PC-3 (cell line): ENCODE data around the gene CELA1. TPM values are rescaled to one million over a fixed set of nuclear protein-coding genes. Genes with fewer than 3 reads are reported as not detected.

Experiments used
- ATAC-seq: fragments of 200-7000 bp; cut with Tn5 transposase; 2 replicates; pipeline ENCODE4 v1.9.1; 2020; ENCODE audit warnings: mild to moderate bottlenecking, moderate library complexity
- BruUV-seq: library from RNA; stranded (reverse); fragments of 400-500 nt; replicated peaks from 2 replicates; lab custom pipeline; 2021; lab: Mats Ljungman, UMichigan
- CTCF ChIA-PET: fragments of 300-600 bp; sonication (Branson Sonifier 250); formaldehyde crosslinking; loops from one replicate; lab custom pipeline; 2022; ENCODE audit warnings: antibody characterized with exemption; lab: Charles Lee
- POLR2A ChIA-PET: fragments of 300-600 bp; sonication (Branson Sonifier 250); formaldehyde crosslinking; loops from one replicate; lab custom pipeline; 2022; ENCODE audit warnings: antibody characterized with exemption; ENCODE audit not compliant: unreplicated experiment; lab: Charles Lee
- DNase-seq: peaks from one replicate; pipeline ENCODE4 v3.0.0-alpha.2; 2015
- H2AFZ ChIP-seq: fragments of 300-600 bp; sonication (generic); 2 replicates; pipeline ENCODE4 v1.6.0; 2016; ENCODE audit warnings: antibody characterized with exemption, low read length
- H3F3A ChIP-seq: fragments of 300-600 bp; sonication (generic); one replicate; pipeline ENCODE4 v1.6.0; 2017; ENCODE audit warnings: antibody characterized with exemption, low read length, control low read depth, mild to moderate bottlenecking; ENCODE audit not compliant: unreplicated experiment
- H3K27ac ChIP-seq: fragments of 300-600 bp; sonication (generic); 2 replicates; pipeline ENCODE4 v1.5.1; 2016; ENCODE audit warnings: mild to moderate bottlenecking, low read length
- H3K27me3 ChIP-seq: fragments of 300-600 bp; sonication (generic); 2 replicates; pipeline ENCODE4 v1.6.1; 2016; ENCODE audit warnings: low read length, mixed read lengths
- H3K36me3 ChIP-seq: fragments of 300-600 bp; sonication (generic); 2 replicates; pipeline ENCODE4 v1.6.1; 2016; ENCODE audit warnings: low read depth, mixed run types, low read length, mixed read lengths
- H3K4me1 ChIP-seq: fragments of 300-600 bp; sonication (generic); 2 replicates; pipeline ENCODE4 v1.5.1; 2016; ENCODE audit warnings: low read length; ENCODE audit not compliant: insufficient read depth
- H3K4me2 ChIP-seq: fragments of 300-600 bp; sonication (generic); 2 replicates; pipeline ENCODE4 v1.6.0; 2016; ENCODE audit warnings: low read length
- H3K4me3 ChIP-seq: fragments of 300-600 bp; sonication (generic); 2 replicates; pipeline ENCODE4 v1.5.1; 2016; ENCODE audit warnings: mild to moderate bottlenecking, low read length, mixed read lengths
- H3K79me2 ChIP-seq: fragments of 300-600 bp; sonication (generic); 2 replicates; pipeline ENCODE4 v1.6.1; 2017; ENCODE audit warnings: low read length, mixed read lengths
- H3K9ac ChIP-seq: fragments of 300-600 bp; sonication (generic); 2 replicates; pipeline ENCODE4 v1.6.0; 2016; ENCODE audit warnings: mild to moderate bottlenecking, low read length
- H3K9me2 ChIP-seq: fragments of 300-600 bp; sonication (generic); replicated peaks from 2 replicates; pipeline ENCODE4 v1.6.1; 2016; ENCODE audit warnings: mixed run types, low read length, mixed read lengths
- H3K9me3 ChIP-seq: fragments of 300-600 bp; sonication (generic); 2 replicates; pipeline ENCODE4 v1.6.1; 2016; ENCODE audit warnings: low read length, mixed read lengths
- H4K20me1 ChIP-seq: fragments of 300-600 bp; sonication (generic); 2 replicates; pipeline ENCODE4 v1.6.1; 2016; ENCODE audit warnings: low read length, mixed read lengths
- EZH2 ChIP-seq: fragments of 300-600 bp; sonication (generic); IDR thresholded peaks from one replicate; pipeline ENCODE4 v1.6.1; 2017; ENCODE audit warnings: antibody characterized with exemption, mild to moderate bottlenecking, low read length; ENCODE audit not compliant: unreplicated experiment
- EZH2phosphoT487 ChIP-seq: fragments of 300-600 bp; sonication (generic); IDR thresholded peaks from 2 replicates; pipeline ENCODE4 v1.6.1; 2018; ENCODE audit warnings: mild to moderate bottlenecking, antibody characterized with exemption, low read length, borderline replicate concordance
- intact Hi-C: fragments of 100-400 bp; cut with micrococcal nuclease; formaldehyde crosslinking; loops from 2 replicates; pipeline ENCODE4 v1.9.0; 2023
- total RNA-seq: library from RNA; depleted of rRNA; stranded (reverse); fragments of >200 nt; gene quantifications from 2 replicates; pipeline ENCODE4 v1.2.3, GENCODE V29; 2014
- TF ChIP-seq, protein P1 (sequence below): fragments of 300-600 bp; sonication (generic); conservative IDR thresholded peaks from 2 replicates; pipeline ENCODE4 v1.5.1; 2017; ENCODE audit warnings: antibody characterized with exemption, low read depth, mild to moderate bottlenecking, low read length

CELA1 gene
- total RNA-seq, 1 experiment from 2014 or later = not detected

DNA sequence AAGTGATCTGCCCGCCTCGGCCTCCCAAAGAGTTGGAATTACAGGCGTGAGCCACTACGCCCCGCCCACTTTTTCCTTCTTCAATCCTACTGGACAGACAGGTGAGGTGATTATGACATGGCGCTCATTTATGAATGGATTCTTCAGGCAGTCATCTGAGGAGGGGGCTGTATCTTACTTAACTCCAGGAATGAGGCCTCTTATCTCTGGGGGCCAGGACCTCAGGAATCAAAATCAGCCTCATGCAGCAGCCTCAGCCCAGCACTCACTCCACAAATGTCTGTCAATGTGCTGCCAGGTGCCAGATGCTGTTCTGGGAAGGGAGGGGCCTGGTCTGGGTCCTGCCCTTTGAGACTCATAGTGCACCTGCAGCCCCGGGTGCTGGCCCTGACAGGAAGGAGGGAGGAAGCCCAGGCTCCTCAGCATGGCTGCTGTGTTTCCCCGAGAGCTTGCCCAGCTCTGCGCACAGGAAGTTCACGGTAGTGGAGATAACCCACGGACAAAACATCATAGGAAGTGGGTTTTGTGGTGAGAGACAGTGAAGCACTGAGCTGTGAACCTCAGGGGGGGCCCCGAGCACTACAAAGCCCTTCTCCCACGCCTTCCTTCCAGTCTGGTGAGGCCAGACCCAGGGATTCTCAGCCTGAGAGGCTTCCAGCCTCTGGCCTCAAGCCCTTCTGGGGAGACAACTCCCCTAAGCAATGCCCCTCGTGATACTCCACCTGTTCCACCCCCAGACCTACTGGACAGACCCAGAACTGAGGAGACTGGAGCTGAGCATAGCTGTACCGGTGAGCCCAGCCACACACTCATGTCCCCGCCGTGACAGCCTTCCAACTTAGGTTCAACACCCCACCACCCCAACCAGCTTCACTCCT lies 22.4 kb upstream of the CELA1 start:
- peaks cover 45% of the 10 kb centered on the region for H3K36me3 ChIP-seq
- no peak overlapping the region for H3K9ac ChIP-seq
- no peaks in the 10 kb centered on the region for H3K9me2 ChIP-seq
- H3F3A ChIP-seq = peaks cover 12% of the 10 kb centered on the region
- no peak overlapping the region for H3K4me2 ChIP-seq
- no peak overlapping the region for H3K27ac ChIP-seq
- ATAC-seq (no peak), DNase-seq (no peak)
- no peaks in the 10 kb centered on the region for H3K27me3 ChIP-seq
- CTCF ChIA-PET = interaction anchor here (0.5 kb wide), 1 partner anchor 50 kb away, joined by 3 read pairs; no protein-coding TSS in a partner anchor
- H4K20me1 ChIP-seq = no peaks in the 10 kb centered on the region
- peaks cover 14% of the 10 kb centered on the region for H3K79me2 ChIP-seq
- no peaks in the 10 kb centered on the region for H3K9me3 ChIP-seq
- BruUV-seq = no TSS peak
- intact Hi-C loops = no loop called here
- POLR2A ChIA-PET = no interaction called here
- no peak for TF ChIP-seq EZH2
- TF ChIP-seq, protein P1, sequence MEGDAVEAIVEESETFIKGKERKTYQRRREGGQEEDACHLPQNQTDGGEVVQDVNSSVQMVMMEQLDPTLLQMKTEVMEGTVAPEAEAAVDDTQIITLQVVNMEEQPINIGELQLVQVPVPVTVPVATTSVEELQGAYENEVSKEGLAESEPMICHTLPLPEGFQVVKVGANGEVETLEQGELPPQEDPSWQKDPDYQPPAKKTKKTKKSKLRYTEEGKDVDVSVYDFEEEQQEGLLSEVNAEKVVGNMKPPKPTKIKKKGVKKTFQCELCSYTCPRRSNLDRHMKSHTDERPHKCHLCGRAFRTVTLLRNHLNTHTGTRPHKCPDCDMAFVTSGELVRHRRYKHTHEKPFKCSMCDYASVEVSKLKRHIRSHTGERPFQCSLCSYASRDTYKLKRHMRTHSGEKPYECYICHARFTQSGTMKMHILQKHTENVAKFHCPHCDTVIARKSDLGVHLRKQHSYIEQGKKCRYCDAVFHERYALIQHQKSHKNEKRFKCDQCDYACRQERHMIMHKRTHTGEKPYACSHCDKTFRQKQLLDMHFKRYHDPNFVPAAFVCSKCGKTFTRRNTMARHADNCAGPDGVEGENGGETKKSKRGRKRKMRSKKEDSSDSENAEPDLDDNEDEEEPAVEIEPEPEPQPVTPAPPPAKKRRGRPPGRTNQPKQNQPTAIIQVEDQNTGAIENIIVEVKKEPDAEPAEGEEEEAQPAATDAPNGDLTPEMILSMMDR = no peak
- TF ChIP-seq EZH2phosphoT487 = no peak
- peaks cover 42% of the 10 kb centered on the region for H3K4me1 ChIP-seq
- H3K4me3 ChIP-seq = no peak overlapping the region
- no peak overlapping the region for H2AFZ ChIP-seq

DNA sequence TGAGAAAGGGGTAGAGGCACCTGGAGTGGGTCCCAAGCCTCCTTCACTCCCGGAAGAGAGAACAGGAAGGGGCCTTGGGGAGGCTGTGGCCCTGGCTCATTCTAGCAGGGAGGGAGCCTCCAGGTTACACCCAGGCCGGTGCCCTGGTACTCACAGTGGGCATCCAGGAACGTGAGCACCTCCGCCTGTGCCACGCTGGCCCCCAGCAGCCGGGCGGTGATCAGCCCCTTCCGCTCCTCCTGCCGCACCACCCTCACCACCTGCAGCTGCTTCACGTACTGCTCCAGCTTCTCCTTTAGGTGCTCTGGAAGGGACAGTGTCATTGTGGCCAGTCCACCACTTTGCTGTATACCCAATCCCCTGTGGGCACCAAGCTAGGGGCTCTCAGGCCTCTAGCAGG lies 18.8 kb upstream of the CELA1 start:
- ChIA-PET POLR2A (no interaction called here), CTCF (no interaction called here)
- BruUV-seq = no TSS peak
- no peaks in the 10 kb centered on the region for H3K9me3 ChIP-seq
- intact Hi-C loops = no loop called here
- H2AFZ ChIP-seq = no peak overlapping the region
- peaks cover 14% of the 10 kb centered on the region for H3K4me1 ChIP-seq
- H4K20me1 ChIP-seq = no peaks in the 10 kb centered on the region
- no peaks in the 10 kb centered on the region for H3K9me2 ChIP-seq
- H3K4me2 ChIP-seq = no peak overlapping the region
- H3K9ac ChIP-seq = no peak overlapping the region
- ATAC-seq = no peak
- H3K27me3 ChIP-seq = no peaks in the 10 kb centered on the region
- no peak overlapping the region for H3K27ac ChIP-seq
- peaks cover 10% of the 10 kb centered on the region for H3K79me2 ChIP-seq
- DNase-seq = no peak
- no peak overlapping the region for H3K4me3 ChIP-seq
- no peaks in the 10 kb centered on the region for H3F3A ChIP-seq
- no peak for TF ChIP-seq EZH2phosphoT487
- TF ChIP-seq, protein P1 = no peak
- no peak for TF ChIP-seq EZH2
- H3K36me3 ChIP-seq = peaks cover 36% of the 10 kb centered on the region

DNA sequence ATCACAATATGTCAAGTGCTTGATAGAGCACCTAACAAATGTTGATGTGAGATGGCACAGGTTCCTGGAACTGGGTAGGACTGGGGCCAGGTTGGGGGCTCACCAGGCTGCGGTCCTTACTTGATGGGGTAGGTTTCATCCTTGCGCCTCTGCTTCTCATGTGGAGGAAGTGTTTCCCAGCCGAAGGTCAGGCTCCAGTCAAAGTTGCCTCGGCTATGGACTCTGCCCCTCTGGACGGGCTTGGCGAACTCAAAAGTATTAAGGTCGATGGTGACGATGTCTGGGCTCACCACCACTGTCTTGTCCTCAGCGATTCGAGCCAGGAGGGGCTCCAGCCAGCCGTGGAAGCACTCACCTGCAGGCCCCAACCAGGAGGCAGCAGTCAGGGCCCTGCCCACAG lies 17.5 kb upstream of the CELA1 start:
- no TSS peak for BruUV-seq
- H3K36me3 ChIP-seq = peaks cover 36% of the 10 kb centered on the region
- H4K20me1 ChIP-seq = no peaks in the 10 kb centered on the region
- DNase-seq (no peak), ATAC-seq (no peak)
- no peak overlapping the region for H3K9ac ChIP-seq
- H3K4me1 ChIP-seq = 0 out of 2 replicates have a peak, but pooled peaks cover 2% of the 10 kb centered on the region
- H3K9me3 ChIP-seq = no peaks in the 10 kb centered on the region
- H3K79me2 ChIP-seq = no peaks in the 10 kb centered on the region
- H3F3A ChIP-seq = no peaks in the 10 kb centered on the region
- ChIA-PET POLR2A (no interaction called here), CTCF (no interaction called here)
- no peaks in the 10 kb centered on the region for H3K27me3 ChIP-seq
- H3K9me2 ChIP-seq = no peaks in the 10 kb centered on the region
- H2AFZ ChIP-seq = no peak overlapping the region
- no peak overlapping the region for H3K4me3 ChIP-seq
- TF ChIP-seq, protein P1 = no peak
- no peak for TF ChIP-seq EZH2
- H3K4me2 ChIP-seq = no peak overlapping the region
- intact Hi-C loops = no loop called here
- H3K27ac ChIP-seq = no peak overlapping the region
